ENCODE results near the gene MBP.
"Not testable (repeated sequence)": the region's sequence is repeated elsewhere in the genome, so short reads cannot be mapped to it uniquely, and the experiment has no call there.

MBP gene

GRCh38 chr18:76967299-76967698, 165.3 kb downstream of the MBP start:
- DNase-seq, result not testable (repeated sequence)

- DNase-seq, result not testable (repeated sequence)
These were observed 166.9 kb downstream of the MBP start for GRCh38 chr18:76965555-76966151.

GRCh38 chr18:76963936-76964335, 168.6 kb downstream of the MBP start:
- no peak for DNase-seq

GRCh38 chr18:76962851-76963250, 169.7 kb downstream of the MBP start:
- no peak for DNase-seq

- no peak for DNase-seq
These were observed 172.0 kb downstream of the MBP start for GRCh38 chr18:76960528-76961035.

- no peak for DNase-seq
These were observed 173.0 kb downstream of the MBP start for GRCh38 chr18:76959605-76960004.

GRCh38 chr18:76958692-76959341, 173.8 kb downstream of the MBP start:
- no peak for DNase-seq

GRCh38 chr18:76957384-76958355, 174.9 kb downstream of the MBP start:
- DNase-seq, result no peak

GRCh38 chr18:76956648-76957047, 175.9 kb downstream of the MBP start:
- DNase-seq, result no peak

- no peak for DNase-seq
These were observed 176.9 kb downstream of the MBP start for GRCh38 chr18:76955524-76956170.

- no peak for DNase-seq
These were observed 178.9 kb downstream of the MBP start for GRCh38 chr18:76953583-76954233.

- no peak for DNase-seq
These were observed 179.4 kb downstream of the MBP start for GRCh38 chr18:76953156-76953555.

- no peak for DNase-seq
These were observed 179.8 kb downstream of the MBP start for GRCh38 chr18:76952747-76953146.

GRCh38 chr18:76951456-76952247, 180.9 kb downstream of the MBP start:
- no peak for DNase-seq

- DNase-seq, result no peak
These were observed 184.2 kb downstream of the MBP start for GRCh38 chr18:76948345-76948744.

- not testable (repeated sequence) for DNase-seq
These were observed 188.2 kb downstream of the MBP start for GRCh38 chr18:76944346-76944745.

GRCh38 chr18:76943542-76944339, 188.8 kb downstream of the MBP start:
- no peak for DNase-seq

- no peak for DNase-seq
These were observed 191.3 kb downstream of the MBP start for GRCh38 chr18:76941284-76941683.

GRCh38 chr18:76938619-76939018, 194.0 kb downstream of the MBP start:
- no peak for DNase-seq

GRCh38 chr18:76937597-76937996, 195.0 kb downstream of the MBP start:
- no peak for DNase-seq

- no peak for DNase-seq
These were observed 195.7 kb downstream of the MBP start for GRCh38 chr18:76936877-76937276.

All from activated CD8-positive, alpha-beta memory T cell treated with anti-CD3 and anti-CD28 coated beads, Interleukin-2, amount 50 U/mL, for 48 hours (primary cell).